GM04504 (cell line): ENCODE measurements around the gene B4GALT3.

Source experiments
- DNase-seq: peaks from one replicate; pipeline ENCODE4 v3.0.0-alpha.2; 2012; ENCODE audit warnings: low read depth

The B4GALT3 gene

DNA sequence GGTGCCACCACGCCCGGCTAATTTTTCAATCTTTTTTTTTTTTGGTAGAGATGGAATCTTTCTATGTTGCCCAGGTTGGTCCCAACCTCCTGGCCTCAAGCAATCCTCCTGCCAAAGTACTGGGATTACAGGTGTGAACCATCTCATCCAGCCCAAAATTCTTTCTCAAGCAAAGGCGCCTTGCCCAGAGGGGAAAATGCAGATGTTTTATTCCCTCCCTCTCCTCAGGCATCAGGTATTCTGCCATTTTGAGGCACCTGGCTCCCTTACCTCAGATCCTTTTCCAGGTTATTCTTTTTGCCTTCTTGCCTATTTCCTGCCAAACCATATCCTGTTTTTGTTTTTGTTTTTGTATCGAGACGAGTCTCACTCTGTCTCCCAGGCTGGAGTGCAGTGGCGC, 11.1 kb upstream of the B4GALT3 start:
- no peak for DNase-seq

DNA sequence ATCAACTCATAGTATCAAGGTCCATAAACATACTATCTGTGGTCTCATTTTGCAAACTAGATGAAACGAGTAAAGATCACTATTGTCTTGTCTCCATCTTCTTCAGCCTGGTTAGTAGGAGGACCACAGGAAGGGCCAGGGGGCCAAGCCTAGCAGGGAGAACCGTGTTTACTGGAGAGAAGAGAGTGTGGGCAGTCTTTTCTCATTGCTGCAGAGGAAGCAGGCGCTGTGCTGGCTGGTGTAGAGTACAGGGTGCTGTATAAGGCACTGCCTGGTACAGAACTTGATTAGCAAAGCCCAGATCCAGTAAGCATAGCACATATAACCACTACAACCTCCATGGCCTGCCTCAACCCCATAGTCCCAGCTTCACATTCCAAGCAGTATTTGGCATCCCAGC, 10.0 kb upstream of the B4GALT3 start:
- no peak for DNase-seq

DNA sequence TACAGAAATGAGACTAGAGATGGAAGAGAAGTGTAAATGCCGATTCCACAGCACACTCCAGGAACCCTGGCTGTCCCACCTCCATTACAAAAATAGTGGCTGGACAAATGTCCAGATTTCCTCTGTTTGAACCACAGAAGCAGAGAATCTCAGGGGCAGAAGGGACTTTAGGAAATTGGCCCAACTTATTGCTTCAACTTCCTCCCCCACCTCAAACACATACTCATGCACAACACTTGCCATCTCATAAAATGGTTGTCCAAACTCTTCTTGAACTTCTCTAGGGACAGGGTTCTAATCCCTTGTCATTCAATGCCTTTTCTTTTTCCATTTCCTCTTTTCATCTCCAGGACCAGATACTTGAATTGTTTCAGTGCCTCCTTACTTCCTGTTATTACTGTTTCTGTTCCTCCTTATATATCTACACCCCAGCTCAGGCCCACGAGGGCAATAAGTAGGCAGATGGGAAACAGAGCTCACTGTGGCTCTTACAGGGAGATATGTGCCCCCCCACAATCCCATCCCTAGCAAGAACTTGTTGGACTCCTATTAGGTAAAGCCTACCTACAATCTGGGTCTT, 8.5 kb upstream of the B4GALT3 start:
- no peak for DNase-seq

DNA sequence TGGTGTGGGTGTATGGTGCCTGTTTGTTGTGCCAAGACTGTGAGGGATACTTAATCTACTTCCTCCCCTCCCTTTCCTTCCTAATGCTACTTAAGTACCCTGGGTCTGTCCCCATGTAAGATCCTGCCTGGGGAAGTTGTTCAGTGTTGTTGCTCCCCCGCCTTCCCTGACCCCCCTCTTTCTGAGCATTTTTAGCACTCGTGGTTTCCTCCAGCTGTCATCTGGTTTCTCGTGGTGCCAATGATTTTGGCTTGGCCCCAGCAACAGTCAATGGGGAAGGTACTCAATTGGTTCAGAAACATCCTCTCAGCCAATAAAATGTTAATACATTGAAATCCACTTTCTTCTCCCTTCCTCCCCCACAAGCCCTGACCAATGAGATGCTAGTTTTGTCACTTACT, 8.0 kb upstream of the B4GALT3 start:
- DNase-seq: peak; percentile 72

DNA sequence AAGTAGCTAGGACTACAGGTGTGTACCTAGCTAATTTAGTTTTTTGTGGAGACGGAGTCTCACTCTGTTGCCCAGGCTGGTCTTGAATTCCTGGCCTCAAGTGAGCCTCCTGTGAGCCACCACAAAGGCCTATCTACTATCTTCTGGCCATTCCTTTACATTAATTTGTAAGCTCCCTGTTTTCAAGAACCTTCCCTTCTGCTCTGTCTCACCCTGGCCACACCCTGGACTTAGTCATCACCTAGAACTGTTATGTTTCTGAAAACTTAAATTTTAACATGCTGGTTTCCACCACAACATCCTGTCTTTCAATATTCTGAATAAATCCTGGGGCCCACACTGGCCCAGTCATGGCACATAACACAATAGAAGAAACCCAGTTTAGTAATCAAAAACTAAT, 4.9 kb upstream of the B4GALT3 start:
- no peak for DNase-seq

DNA sequence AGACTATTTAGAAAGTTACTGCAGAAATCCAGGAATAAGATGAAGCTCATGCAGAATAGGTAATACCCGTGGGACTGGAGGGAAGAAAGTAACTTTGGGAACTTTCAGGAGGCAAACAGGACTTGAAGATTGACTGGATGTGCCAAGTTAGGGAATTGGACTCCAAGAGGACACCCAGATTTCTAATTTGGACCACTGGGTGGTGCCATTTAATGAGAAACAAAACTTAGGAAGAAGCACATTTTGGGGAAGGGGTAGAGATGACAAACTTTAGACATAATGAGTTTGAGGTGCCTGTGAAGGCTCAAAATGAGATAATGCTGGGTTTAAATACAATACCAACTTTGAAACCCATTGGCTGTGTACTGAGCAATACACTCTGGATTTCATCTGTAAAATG, 3.3 kb upstream of the B4GALT3 start:
- no peak for DNase-seq

DNA sequence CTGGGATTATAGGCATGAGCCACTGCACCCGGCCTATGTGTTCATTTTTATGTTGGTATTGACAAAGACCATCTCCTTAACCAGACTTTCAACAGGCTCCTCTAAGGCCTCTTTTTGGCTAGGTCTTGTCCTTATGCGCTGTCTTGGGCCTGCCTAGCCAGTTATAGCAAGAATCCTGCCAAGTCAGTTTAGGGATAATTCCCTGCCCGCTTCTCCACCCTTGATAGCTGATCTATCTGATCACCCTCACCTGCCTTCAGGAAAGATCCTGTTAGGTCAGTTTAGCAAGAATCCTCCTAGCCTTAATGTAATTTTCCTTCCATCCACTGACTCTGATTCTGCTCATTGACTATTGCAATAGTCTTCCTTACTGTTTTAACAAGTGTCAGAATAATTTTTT, 2.4 kb upstream of the B4GALT3 start:
- DNase-seq: no peak

DNA sequence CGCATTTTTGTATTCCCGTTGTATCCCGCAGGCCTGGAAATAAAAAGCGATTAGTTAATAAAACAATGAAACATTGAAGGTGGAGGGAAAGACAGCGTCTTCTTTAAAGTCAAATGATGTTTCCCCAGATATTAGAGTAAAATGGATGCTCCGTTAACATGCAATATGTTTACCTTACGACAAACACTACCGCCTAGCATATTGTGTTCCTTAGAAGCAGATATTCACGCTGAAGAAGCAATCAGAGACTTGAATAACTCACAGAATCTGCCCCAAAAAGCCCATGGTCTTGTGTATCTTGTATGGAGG, 583 bp upstream of the B4GALT3 start:
- DNase-seq: no peak

DNA sequence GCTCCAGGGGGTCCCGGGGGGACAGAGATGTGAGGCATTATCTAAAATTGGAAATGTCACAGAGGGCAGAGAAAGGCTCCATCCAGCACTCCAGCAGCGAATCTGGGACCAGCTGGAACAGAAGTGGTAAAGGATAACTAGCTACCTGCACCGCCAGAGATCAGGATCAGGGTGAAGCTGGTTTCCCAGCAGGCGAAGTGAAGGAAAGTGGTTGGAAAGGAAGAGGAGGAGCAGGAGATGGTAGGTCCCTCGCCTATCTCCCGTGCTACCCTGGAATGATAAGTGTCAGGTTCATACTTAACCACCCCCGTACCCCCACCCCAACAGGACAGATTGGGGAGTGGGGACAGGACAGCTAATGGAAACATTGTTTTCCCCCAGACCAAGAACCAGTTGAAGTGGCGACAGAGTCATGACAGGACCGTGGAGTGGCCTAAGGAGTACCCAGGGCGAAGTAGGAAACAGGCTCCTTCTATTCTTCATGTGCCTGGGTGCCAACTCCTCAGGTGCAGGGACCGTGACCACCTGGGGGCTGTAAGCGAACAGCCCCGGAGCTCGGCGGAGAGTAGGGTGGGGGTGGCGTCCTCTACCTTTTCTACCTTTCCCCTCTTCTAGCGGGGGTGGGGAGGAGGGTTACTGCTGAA, 717 bp downstream of the B4GALT3 start:
- DNase-seq: no peak

DNA sequence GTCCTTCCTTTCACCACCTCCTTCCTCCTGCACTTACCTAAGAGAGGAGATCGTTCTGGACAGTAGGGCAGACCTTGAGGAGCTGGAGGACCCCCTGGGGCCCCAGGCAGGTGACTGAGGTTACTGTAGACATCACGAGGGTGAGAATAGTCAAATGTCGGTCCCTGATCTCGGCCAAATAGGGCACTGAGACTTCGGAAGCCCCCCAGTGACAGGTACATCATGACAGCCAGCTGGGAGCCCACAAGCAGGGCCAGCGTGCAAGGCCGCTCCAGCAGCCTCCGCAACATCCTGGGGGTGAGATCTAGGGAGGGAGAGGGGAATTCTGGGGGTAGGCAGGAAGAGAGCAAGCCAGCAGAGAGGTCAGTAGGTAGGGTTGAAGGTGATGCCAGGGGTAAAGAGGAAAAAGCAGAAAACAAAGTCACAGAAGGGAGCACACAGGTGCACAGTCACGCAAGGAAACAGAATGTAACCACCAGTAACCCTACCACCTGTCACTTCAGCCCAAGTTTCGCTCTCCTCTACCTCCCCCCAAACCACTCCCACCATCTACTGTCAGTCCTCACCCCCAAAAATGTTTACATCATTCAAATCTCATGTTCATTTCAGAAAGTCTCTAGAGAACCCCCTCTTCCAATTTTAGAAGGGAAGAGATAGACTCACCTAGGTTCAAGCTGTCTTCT, 1.4 kb downstream of the B4GALT3 start:
- DNase-seq: no peak

DNA sequence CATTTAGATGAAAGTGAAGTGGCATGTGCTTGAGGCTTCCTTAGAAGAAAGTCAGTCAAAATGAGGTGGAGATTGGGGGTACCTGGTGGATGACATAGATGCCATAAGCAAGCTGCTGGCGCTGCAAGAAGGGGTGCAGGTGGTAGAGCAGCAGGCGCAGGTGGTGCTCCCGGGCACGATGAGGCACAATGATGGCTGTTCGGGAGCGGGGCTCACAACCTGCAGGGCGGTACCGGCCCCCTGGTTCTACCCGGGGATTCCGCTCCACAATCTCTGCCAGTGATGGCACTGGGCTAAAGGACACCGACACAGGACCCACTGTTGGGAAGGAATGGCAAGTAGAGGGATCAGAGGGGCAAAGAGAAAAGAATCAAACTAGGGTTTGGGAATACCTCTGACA, 2.4 kb downstream of the B4GALT3 start:
- DNase-seq: no peak

DNA sequence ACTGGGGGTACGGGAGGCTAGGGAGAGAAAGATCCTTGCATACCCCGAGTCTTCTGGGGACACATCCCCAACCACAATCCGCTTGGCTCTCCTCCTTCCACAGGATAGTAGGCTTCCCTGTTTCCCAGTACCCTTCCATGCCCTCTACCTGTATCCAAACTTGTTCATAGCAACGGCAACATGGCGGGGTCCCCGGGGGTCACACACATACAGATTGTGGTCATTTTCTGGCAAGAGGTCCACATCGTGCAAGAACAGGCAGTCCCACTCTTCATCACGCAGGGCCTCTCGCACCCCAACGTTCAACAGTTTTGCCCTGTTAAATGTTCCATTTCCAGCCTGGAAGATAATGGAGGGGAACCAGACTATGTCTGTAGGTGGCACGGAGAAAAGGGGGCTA, 3.6 kb downstream of the B4GALT3 start:
- no peak for DNase-seq

DNA sequence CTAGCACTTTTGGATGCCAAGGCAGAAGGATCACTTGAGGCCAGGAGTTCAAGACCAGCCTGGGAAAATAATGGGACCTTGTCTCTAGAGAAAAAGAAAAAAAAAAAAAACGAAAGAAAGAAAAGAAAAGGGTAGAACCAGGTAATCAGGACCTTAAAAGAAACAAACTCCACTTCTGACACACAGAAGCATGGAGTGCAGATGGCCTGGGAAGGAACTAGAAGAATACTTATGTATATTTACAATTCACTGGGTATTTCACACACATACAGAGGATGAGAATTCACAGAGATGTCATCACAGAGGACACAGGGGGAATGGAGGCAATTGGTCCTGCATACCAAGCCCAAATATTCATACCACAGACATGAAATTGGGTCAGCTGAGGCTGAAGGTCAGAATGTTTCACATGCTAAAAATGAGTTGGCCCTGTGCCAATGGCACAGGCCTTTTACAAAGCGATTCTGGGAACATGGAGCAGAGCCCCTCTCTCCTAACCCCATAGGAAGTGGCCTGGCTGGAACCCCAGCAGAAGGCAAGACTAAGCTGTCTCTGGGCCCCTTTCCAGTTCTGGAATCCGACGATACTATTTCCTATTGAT, 4.4 kb downstream of the B4GALT3 start:
- peak; percentile 74 for DNase-seq

DNA sequence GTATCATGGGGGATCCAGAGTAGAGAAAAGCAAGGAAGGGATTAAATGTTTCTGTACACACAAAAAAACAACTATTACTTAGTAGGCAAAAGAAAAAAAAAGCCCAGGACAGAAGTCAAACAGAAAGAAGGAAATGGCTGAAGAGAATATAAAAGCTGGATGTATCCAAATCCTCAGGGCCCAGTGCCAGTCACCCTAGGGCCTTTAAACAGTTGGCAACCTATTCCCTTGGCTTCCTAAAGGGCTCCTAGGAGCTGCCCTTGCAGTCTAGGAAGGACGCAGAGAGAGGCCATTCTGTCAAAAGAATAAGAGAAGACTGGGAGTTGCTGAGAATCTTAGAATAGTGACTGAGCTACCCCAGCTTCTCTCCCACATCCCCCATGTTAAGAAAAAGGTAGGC, 5.0 kb downstream of the B4GALT3 start:
- no peak for DNase-seq

DNA sequence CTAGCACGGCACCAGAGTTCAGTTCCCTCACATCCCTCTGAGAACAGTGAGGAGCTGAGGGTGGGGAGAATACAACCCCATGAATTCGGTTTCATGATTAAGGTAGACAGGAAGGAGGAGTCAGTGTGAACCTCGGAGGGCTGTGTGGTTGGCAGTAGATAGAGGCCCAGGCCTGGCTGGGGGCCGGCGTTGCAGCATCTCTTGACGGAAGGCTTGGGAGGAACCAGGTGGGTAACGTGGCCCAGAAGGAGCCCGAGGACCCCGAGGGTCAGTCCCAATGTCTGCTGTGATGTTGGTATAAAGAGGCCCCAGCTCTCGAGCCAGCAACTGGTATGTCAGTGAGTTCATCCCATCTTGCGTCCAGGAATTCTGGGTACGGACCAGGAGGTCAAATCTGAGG, 5.6 kb downstream of the B4GALT3 start:
- no peak for DNase-seq

DNA sequence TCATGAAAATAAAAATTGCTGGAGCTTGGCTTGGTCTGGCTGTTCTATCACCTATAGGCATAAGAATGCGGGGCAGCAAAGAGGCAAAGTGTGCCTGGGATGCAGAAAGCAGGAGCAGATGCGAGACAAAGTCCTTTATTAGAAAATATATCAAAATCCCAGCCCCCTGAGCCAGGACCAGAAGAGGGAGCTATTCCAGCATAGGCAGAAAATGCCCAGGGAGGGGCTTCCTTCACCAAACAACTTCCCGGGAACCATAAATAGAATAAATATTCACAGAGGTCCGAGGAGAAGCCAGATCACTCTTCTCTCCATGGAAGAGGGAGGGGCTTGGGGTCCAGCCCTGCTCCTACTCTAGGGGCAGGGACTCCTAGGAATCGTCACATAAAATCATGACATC, 6.1 kb downstream of the B4GALT3 start:
- no peak for DNase-seq

DNA sequence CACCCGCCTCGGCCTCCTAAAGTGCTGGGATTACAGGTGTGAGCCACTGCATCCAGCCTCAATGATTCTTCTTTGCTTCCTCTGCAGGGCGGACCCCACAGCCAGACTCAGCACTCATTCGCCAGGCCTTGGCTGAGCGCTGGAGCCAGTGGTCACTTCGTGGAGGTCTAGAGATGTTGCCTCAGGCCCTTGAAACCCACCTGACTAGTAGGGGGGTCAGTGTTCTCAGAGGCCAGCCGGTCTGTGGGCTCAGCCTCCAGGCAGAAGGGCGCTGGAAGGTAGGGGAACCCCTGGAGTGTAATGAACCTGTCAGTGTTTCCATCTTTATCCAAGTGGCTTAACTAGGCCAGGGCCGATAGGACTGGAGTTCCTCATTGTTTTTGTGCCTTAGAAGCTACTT, 8.4 kb downstream of the B4GALT3 start:
- DNase-seq: no peak

DNA sequence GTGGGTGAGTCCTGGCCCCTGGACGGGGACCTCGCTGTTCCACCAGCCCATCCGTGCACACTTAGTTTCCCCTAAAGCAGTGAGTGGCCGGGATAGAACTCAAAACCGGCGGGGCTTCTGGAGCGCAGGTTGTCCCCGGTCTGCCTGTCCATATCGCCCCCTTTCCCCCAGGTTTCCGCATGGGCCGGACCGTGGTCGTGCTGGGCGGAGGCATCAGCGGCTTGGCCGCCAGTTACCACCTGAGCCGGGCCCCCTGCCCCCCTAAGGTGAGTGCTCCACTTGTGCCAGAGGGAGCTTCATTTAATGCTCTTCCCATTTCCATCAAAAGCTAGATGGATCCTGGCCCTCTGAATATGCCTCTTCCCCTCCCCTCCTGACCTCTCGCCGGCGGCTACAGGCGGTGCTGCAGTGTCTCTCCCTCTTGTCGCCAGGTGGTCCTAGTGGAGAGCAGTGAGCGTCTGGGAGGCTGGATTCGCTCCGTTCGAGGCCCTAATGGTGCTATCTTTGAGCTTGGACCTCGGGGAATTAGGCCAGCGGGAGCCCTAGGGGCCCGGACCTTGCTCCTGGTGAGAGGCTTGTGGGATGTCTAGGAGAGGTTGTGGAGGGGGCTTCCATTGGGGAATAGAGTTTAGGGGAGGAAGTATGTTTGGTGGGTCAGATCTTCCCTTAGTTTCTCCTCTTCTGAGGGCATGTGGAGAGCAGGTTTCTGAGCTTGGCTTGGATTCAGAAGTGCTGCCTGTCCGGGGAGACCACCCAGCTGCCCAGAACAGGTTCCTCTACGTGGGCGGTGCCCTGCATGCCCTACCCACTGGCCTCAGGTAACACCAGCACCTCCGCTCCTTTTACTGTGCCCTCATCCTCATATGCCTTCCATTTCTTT, 10.4 kb downstream of the B4GALT3 start:
- DNase-seq: no peak

DNA sequence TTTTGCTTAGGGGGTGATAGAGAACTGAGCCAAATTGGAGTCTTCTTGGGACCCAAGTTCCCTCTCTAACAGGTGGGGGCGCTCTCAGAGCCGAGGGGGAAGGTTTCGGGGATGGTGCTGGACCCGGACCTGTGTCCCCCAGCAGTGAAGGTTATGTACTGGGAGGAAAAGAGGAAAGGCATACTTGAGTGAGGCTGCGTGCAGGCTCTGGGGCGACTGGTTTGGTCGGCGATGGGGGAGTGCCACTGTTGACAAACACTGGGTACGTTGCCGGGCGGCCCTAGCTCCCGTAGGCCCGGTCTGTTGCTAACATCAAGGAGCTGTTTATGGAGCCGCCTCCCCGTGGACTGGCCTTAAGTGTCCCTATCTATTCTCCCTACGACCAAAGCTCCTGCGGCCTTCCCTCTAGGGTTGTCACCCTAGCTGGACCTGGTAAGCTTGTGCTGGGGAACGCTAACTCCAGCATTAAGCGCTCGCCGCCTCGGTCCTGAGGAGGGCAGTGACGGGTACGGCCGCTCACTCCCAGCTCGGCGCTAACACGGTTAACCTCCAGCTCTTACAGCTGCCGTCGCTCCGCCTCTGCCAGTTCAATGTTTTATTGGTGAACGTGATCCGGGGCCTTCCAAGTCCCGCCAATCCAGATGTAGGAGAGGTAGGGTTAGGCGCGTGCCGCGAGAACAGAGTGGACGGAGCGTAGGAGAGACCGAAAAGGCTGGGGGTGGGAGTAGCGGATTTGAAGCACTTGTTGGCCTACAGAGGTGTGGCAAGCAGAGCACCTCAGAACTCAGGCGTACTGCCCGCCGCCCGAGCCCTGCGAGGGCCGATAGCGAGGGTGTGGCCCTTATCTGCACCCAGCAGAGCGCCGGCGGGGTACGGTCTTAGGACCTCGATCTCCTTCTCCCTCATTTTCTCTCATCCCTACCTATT, 11.3 kb downstream of the B4GALT3 start, which contains the start of gene PPOX:
Gene PPOX (plus strand): TSS at position 685 of the 927 bp plus-strand sequence. CDS start 422 bp downstream, outside the sequence.
- peak; percentile 95 for DNase-seq

DNA sequence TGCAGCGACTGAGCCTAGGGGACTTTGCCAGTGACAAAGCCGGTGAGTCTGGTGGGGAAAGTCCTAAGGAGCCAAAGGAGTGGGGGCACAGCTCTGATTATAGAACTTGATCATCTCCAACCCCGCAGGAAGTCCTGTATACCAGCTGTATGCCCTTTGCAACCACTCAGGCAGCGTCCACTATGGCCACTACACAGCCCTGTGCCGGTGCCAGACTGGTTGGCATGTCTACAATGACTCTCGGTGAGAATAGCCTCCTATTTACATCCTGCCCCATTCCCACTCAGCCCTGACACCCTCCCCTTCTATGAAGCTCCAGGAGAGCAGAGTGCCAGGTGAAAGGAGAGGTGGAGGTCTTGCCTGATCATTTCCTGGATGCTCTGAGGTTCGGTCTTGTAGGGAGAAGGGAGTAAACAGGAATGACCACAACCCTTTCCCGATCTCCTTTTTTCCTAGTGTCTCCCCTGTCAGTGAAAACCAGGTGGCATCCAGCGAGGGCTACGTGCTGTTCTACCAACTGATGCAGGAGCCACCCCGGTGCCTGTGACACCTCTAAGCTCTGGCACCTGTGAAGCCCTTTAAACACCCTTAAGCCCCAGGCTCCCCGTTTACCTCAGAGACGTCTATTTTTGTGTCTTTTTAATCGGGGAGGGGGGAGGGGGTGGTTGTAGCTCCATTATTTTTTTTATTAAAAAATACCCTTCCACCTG, 12.3 kb downstream of the B4GALT3 start:
- no peak for DNase-seq

DNA sequence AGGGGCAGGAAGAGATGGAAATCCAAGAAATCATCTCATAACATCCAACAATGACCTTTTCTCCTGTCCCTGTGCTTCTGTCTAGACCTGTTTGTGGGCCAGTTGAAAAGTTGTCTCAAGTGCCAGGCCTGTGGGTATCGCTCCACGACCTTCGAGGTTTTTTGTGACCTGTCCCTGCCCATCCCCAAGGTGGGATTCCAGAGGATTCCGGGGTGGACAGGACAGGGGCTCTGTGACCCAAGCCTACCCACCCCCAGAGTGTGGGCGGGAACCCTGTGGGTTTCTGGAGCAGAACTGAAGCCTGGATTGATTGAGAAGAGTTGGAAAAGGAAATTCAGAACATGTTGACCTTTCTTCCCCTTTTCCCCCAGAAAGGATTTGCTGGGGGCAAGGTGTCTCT, 13.5 kb downstream of the B4GALT3 start:
- DNase-seq: no peak
